ENCODE data around the gene DENND5A. TPM values are rescaled to one million over a fixed set of nuclear protein-coding genes. Genes with fewer than 3 reads are reported as not detected.
A peak's percentile ranks its signal among the peaks of the same experiment; 100 is the strongest.
"Not testable (repeated sequence)": the region's sequence is repeated elsewhere in the genome, so short reads cannot be mapped to it uniquely, and the experiment has no call there.

The DENND5A gene
- total RNA-seq, 1 experiment from 2014 or later = 136 TPM

DNA sequence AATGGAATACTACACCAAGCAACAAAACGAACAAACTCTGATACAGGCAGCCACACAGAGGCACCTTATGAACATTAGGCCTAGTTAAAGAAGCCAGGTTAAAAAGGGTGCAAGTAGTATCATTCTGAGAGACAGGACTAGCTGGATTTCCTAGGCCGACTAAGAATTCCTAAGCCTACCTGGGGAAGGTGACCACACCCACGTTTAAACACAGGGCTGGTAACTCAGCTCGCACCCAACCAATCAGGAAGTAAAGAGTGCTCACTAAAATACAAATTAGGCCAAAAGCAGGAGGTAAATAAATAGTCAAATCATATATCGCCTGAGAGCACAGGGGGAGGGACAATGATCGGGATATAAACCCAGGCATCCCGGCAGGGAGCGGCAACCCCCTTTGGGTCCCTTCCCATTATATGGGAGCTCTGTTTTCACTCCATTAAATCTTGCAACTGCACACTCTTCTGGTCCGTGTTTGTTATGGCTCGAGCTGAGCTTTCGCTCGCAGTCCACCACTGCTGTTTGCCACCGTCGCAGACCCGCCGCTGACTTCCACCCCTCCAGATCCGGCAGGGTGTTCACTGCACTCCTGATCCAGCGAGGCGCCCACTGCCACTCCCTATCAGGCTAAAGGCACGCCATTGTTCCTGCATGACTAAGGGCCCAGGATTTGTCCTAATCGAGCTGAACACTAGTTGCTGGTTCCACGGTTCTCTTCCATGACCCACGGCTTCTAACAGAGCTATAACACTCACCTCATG lies 167.8 kb downstream of the DENND5A start:
- BruUV-seq (replicated peaks); H3K4me3 ChIP-seq (ENCODE audit: low read depth in 2 of 2, low read length in 2 of 2); ATAC-seq; H3K4me1 ChIP-seq (ENCODE audit: control insufficient read depth, insufficient read depth, low read length); in situ Hi-C loops (cut with HindIII; ENCODE audit: low pct_unique_long_range_greater_than_20kb, low sequenced_read_pairs); H3K27ac ChIP-seq (ENCODE audit: low read length); H3K36me3 ChIP-seq (ENCODE audit: control insufficient read depth, insufficient read depth, low read length); POLR2A ChIA-PET; H3K9me3 ChIP-seq (ENCODE audit: control insufficient read depth, insufficient read depth, low read depth, low read length); H3K27me3 ChIP-seq (ENCODE audit: control insufficient read depth, insufficient read depth, low read length); intact Hi-C loops (cut with micrococcal nuclease; ENCODE audit: unreplicated experiment); DNase-seq (ENCODE audit: low read depth, low spot score): not testable (repeated sequence)
- CTCF ChIA-PET = interaction anchor here (0.5 kb wide), 1 partner anchor 175 kb away, joined by 11 read pairs; no protein-coding TSS in a partner anchor

DNA sequence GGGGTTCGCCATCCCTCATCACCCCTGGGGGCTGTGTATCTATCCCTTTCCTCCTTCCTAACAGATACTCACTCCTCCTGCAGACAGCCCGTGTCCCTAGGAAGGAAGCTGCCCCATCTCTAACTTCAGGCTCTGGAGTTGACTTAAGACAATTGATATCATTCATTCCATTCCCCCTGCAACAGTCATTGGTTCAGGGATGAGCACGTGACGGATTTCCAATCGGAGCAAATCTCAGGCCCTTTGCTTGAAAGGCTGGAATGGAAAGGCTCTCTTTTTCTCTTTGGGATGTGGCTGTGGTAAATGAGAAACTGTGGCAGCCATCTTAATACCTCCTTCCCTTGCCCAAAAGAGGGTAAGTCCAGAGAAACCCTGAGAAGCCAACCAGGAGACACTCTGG lies 168.7 kb downstream of the DENND5A start:
- ChIA-PET CTCF (interaction anchor here (0.6 kb wide), 1 partner anchor 64 kb away, joined by 9 read pairs; no protein-coding TSS in a partner anchor), POLR2A (interaction anchor here (0.6 kb wide), 2 partner anchors 103 to 216 kb away, joined by 7 to 18 read pairs; no protein-coding TSS in a partner anchor)
- TF ChIP-seq, protein P1, sequence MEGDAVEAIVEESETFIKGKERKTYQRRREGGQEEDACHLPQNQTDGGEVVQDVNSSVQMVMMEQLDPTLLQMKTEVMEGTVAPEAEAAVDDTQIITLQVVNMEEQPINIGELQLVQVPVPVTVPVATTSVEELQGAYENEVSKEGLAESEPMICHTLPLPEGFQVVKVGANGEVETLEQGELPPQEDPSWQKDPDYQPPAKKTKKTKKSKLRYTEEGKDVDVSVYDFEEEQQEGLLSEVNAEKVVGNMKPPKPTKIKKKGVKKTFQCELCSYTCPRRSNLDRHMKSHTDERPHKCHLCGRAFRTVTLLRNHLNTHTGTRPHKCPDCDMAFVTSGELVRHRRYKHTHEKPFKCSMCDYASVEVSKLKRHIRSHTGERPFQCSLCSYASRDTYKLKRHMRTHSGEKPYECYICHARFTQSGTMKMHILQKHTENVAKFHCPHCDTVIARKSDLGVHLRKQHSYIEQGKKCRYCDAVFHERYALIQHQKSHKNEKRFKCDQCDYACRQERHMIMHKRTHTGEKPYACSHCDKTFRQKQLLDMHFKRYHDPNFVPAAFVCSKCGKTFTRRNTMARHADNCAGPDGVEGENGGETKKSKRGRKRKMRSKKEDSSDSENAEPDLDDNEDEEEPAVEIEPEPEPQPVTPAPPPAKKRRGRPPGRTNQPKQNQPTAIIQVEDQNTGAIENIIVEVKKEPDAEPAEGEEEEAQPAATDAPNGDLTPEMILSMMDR (IDR thresholded peaks at IDR 0.05) = no peak
- no peak for TF ChIP-seq TCF7L2 (IDR thresholded peaks at IDR 0.05; ENCODE audit: low read depth, low read length)
- TF ChIP-seq, protein P2, sequence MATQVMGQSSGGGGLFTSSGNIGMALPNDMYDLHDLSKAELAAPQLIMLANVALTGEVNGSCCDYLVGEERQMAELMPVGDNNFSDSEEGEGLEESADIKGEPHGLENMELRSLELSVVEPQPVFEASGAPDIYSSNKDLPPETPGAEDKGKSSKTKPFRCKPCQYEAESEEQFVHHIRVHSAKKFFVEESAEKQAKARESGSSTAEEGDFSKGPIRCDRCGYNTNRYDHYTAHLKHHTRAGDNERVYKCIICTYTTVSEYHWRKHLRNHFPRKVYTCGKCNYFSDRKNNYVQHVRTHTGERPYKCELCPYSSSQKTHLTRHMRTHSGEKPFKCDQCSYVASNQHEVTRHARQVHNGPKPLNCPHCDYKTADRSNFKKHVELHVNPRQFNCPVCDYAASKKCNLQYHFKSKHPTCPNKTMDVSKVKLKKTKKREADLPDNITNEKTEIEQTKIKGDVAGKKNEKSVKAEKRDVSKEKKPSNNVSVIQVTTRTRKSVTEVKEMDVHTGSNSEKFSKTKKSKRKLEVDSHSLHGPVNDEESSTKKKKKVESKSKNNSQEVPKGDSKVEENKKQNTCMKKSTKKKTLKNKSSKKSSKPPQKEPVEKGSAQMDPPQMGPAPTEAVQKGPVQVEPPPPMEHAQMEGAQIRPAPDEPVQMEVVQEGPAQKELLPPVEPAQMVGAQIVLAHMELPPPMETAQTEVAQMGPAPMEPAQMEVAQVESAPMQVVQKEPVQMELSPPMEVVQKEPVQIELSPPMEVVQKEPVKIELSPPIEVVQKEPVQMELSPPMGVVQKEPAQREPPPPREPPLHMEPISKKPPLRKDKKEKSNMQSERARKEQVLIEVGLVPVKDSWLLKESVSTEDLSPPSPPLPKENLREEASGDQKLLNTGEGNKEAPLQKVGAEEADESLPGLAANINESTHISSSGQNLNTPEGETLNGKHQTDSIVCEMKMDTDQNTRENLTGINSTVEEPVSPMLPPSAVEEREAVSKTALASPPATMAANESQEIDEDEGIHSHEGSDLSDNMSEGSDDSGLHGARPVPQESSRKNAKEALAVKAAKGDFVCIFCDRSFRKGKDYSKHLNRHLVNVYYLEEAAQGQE (IDR thresholded peaks at IDR 0.05; ENCODE audit: insufficient read depth in 1 of 2, low read depth in 2 of 2, low read length in 1 of 2) = no peak
- TF ChIP-seq POLR2AphosphoS5 (IDR thresholded peaks at IDR 0.05; ENCODE audit: low read depth, low read length) = no peak
- no peak for TF ChIP-seq SIN3A (IDR thresholded peaks at IDR 0.05; ENCODE audit: borderline replicate concordance, insufficient read depth, low read depth, low read length)
- Histone ChIP-seq H3K4me1 (ENCODE audit: control insufficient read depth, insufficient read depth, low read length) (peaks cover 11% of the 10 kb centered on the region; the same call in 1 of the 2 replicates), H3K27ac (ENCODE audit: low read length) (no peak overlapping the region), H3K27me3 (ENCODE audit: control insufficient read depth, insufficient read depth, low read length) (peaks cover 7% of the 10 kb centered on the region; the same call in 1 of the 2 replicates), H3K4me3 (ENCODE audit: low read depth in 2 of 2, low read length in 2 of 2) (no peak overlapping the region), H3K36me3 (ENCODE audit: control insufficient read depth, insufficient read depth, low read length) (no peaks in the 10 kb centered on the region), H3K9me3 (ENCODE audit: control insufficient read depth, insufficient read depth, low read depth, low read length) (no peaks in the 10 kb centered on the region)
- intact Hi-C loops (cut with micrococcal nuclease; ENCODE audit: unreplicated experiment) = no loop called here
- in situ Hi-C loops (cut with HindIII; ENCODE audit: low pct_unique_long_range_greater_than_20kb, low sequenced_read_pairs) = no loop called here
- no TSS peak for BruUV-seq (replicated peaks)
- ATAC-seq (no peak), DNase-seq (ENCODE audit: low read depth, low spot score) (no peak)

DNA sequence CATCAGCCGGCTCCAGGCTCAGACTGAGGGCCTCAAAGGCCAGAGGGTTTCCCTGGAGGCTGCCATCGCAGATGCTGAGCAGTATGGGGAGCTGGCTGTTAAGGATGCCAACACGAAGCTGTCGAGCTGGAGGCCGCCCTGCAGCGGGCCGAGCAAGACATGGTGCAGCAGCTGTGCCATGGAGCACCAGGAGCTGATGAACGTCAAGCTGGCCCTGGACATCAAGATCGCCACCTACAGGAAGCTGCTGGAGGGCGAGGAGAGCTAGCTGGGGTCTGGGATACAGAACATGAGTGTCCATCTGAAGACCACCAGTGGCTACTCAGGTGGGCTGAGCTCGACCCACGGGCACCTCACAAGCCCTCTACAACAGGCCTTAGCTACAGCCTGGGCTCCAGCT lies 169.7 kb downstream of the DENND5A start:
- no TSS peak for BruUV-seq (replicated peaks)
- H3K4me1 ChIP-seq (ENCODE audit: control insufficient read depth, insufficient read depth, low read length) = peaks cover 11% of the 10 kb centered on the region; the same call in 1 of the 2 replicates
- H3K9me3 ChIP-seq (ENCODE audit: control insufficient read depth, insufficient read depth, low read depth, low read length) = no peaks in the 10 kb centered on the region
- POLR2A ChIA-PET = no interaction called here
- in situ Hi-C loops (cut with HindIII; ENCODE audit: low pct_unique_long_range_greater_than_20kb, low sequenced_read_pairs) (no loop called here), intact Hi-C loops (cut with micrococcal nuclease; ENCODE audit: unreplicated experiment) (no loop called here)
- ATAC-seq = no peak
- TF ChIP-seq, protein P2 (IDR thresholded peaks at IDR 0.05; ENCODE audit: insufficient read depth in 1 of 2, low read depth in 2 of 2, low read length in 1 of 2) = no peak
- TF ChIP-seq, protein P1 (IDR thresholded peaks at IDR 0.05) = peak; percentile 71
- DNase-seq (ENCODE audit: low read depth, low spot score) = no peak
- CTCF ChIA-PET = interaction anchor here (0.6 to 0.9 kb wide), 2 partner anchors 16 to 53 kb away, joined by 3 read pairs; no protein-coding TSS in a partner anchor
- no peak overlapping the region for H3K4me3 ChIP-seq (ENCODE audit: low read depth in 2 of 2, low read length in 2 of 2)
- no peak overlapping the region for H3K27ac ChIP-seq (ENCODE audit: low read length)
- no peaks in the 10 kb centered on the region for H3K36me3 ChIP-seq (ENCODE audit: control insufficient read depth, insufficient read depth, low read length)
- H3K27me3 ChIP-seq (ENCODE audit: control insufficient read depth, insufficient read depth, low read length) = peaks cover 7% of the 10 kb centered on the region; the same call in 1 of the 2 replicates

All from Panc1 (cell line).